BLaER1 (cell line): ENCODE data around the gene ZFP64.
A peak's percentile ranks its signal among the peaks of the same experiment; 100 is the strongest.

ENCODE experiments used
- H3K27ac ChIP-seq: shearing (Covaris generic); formaldehyde crosslinking; 2 replicates; pipeline ENCODE4 v1.8.1; 2022
- H3K27me3 ChIP-seq: shearing (Covaris generic); formaldehyde crosslinking; 2 replicates; pipeline ENCODE4 v1.8.1; 2022
- H3K36me3 ChIP-seq: shearing (Covaris generic); formaldehyde crosslinking; 2 replicates; pipeline ENCODE4 v1.8.1; 2022
- H3K4me1 ChIP-seq: shearing (Covaris generic); formaldehyde crosslinking; 2 replicates; pipeline ENCODE4 v1.8.1; 2022
- H3K4me2 ChIP-seq: shearing (Covaris generic); formaldehyde crosslinking; 2 replicates; pipeline ENCODE4 v1.8.1; 2022
- H3K4me3 ChIP-seq: shearing (Covaris generic); formaldehyde crosslinking; 2 replicates; pipeline ENCODE4 v1.8.1; 2022
- H3K9ac ChIP-seq: shearing (Covaris generic); formaldehyde crosslinking; 2 replicates; pipeline ENCODE4 v1.8.1; 2022
- H3K9me3 ChIP-seq: shearing (Covaris generic); formaldehyde crosslinking; 2 replicates; pipeline ENCODE4 v1.8.1; 2022
- H4K20me1 ChIP-seq: shearing (Covaris generic); formaldehyde crosslinking; 2 replicates; pipeline ENCODE4 v1.8.1; 2022
- Cebpa-rat ChIP-seq: shearing (Covaris generic); IDR thresholded peaks from 2 replicates; pipeline ENCODE4 v1.8.1; 2022

ZFP64 gene

DNA sequence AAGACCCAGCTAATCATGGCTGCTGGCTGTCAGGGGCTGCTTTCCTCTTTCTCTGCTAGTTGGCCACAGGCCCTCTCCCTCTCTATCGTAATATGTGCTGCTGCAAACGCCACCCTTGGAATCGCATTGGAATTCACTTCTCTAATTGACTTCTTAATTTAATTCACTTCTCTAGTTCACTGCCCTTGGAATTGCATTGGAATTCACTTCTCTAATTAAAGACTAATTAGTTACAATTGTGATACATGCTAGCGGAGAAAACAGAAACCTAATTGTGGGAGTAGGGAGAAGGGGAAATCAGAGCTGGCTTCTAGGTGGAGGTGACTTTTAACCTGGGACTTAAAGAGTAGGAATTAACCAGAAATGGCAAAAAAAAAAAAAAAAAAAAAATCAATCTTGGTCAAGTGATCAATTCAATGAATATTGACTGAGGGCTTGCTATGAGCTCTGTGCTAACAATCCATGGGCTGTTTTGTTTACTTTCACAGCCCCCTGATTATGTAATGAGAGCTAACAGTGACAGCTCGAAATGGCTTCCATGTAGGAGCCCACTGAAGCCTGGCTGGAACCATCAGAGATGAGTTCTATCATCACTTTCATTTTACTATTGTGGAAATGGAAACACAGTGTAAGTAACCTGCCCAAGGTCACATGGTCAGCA lies 11.3 kb downstream of the ZFP64 start:
- TF ChIP-seq Cebpa-rat, result no peak
- Histone ChIP-seq H3K4me1 (peaks cover 10% of the 10 kb centered on the region), H3K27me3 (no peaks in the 10 kb centered on the region), H3K36me3 (peaks cover 90% of the 10 kb centered on the region), H3K4me3 (no peak overlapping the region), H3K4me2 (peak overlapping the region; percentile 9; the same call in 1 of the 2 replicates), H3K9me3 (peaks cover 12% of the 10 kb centered on the region), H3K27ac (no peak overlapping the region), H3K9ac (no peak overlapping the region), H4K20me1 (no peaks in the 10 kb centered on the region)

DNA sequence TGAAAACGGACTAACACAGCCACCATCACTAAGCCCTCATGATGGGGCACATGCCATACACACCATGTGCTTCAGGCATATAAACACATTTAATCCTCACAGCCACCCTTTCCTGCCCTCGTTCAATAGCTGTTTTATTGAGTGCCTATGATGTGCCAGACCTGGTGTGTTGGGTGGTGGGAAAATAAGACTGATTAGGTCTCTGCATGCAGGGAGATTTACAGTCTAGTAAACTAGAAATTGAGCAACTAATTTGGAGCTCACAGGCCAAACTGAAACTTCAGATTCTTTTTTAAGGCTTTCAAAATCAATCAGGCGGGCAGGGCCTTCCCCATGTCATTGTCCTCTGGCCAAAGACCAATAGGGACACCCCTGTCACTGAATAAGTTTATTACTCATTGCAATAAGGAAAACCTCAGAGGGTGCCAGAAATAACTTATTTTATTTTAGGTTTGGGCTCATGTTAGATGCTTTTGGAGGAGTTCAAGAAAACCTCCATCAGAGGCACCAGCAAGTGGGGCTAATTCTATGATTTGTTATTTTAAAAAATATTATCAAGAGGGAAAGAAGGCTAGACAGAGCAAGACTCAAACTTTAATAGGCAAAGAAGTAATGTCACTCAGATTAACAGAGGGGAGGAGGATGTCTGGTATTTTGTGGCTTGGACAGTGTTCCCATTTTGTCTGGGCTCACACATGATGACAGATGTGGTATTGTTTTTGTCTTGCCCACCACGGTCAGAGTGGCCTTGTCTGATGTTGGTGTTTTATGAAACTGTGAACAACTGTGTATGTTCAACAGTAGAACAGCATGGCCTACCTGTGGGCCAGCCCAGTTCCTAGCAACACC lies 12.0 kb downstream of the ZFP64 start:
- Histone ChIP-seq H4K20me1 (no peaks in the 10 kb centered on the region), H3K27ac (no peak overlapping the region), H3K4me1 (peaks cover 10% of the 10 kb centered on the region), H3K4me2 (peak overlapping the region; percentile 9; the same call in 1 of the 2 replicates), H3K9me3 (peaks cover 12% of the 10 kb centered on the region), H3K4me3 (no peak overlapping the region), H3K9ac (no peak overlapping the region), H3K36me3 (peaks cover 87% of the 10 kb centered on the region), H3K27me3 (no peaks in the 10 kb centered on the region)
- TF ChIP-seq Cebpa-rat, result no peak

DNA sequence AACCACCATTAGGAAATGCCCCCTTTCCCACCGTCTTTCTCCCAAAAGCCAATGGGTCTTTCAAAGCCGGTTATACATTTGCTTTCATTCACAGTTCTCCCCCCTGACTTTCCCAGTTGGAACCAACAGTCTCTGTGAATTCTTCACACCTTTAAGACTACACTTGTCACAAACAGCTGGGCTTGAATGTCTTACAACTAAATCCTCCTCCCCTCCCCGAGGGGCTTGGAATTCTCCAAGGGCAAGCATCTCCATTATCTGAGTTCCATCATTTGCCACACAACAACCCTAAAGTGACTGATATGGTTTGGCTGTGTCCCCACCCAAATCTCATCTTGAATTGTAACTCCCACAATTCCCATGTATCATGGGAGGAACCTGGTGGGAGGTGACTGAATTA lies 12.9 kb downstream of the ZFP64 start:
- H3K36me3 ChIP-seq, result peaks cover 85% of the 10 kb centered on the region
- H4K20me1 ChIP-seq, result no peaks in the 10 kb centered on the region
- H3K27me3 ChIP-seq, result no peaks in the 10 kb centered on the region
- no peak overlapping the region for H3K4me3 ChIP-seq
- no peak overlapping the region for H3K9ac ChIP-seq
- TF ChIP-seq Cebpa-rat, result no peak
- H3K4me2 ChIP-seq, result no peak overlapping the region
- H3K4me1 ChIP-seq, result peaks cover 10% of the 10 kb centered on the region
- no peak overlapping the region for H3K27ac ChIP-seq
- H3K9me3 ChIP-seq, result peaks cover 12% of the 10 kb centered on the region

DNA sequence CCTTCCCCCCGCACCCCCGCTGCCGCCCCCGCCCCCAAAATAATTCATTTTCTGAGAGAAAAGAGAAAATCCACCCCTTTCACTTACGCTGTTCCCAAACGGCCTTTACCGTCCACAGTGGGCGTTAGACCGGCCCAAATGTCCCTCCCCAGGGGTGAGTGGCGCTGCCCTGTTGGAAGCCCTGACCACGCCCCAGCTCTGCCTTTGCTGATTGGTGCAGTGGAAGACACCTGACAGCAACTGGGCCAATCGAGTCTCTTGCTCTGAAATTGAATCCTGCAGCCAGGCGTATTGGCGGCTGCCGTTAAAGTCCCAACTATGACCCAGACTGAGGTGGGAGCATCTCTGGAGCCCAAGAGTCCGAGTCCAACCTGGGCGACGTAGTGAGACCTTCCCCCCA lies 15.7 kb downstream of the ZFP64 start:
- H3K9me3 ChIP-seq, result peaks cover 12% of the 10 kb centered on the region
- no peak overlapping the region for H3K4me3 ChIP-seq
- no peak overlapping the region for H3K9ac ChIP-seq
- no peaks in the 10 kb centered on the region for H3K27me3 ChIP-seq
- H3K4me2 ChIP-seq, result no peak overlapping the region
- H4K20me1 ChIP-seq, result no peaks in the 10 kb centered on the region
- no peak overlapping the region for H3K27ac ChIP-seq
- peaks cover 10% of the 10 kb centered on the region for H3K4me1 ChIP-seq
- H3K36me3 ChIP-seq, result peaks cover 84% of the 10 kb centered on the region
- TF ChIP-seq Cebpa-rat, result no peak

DNA sequence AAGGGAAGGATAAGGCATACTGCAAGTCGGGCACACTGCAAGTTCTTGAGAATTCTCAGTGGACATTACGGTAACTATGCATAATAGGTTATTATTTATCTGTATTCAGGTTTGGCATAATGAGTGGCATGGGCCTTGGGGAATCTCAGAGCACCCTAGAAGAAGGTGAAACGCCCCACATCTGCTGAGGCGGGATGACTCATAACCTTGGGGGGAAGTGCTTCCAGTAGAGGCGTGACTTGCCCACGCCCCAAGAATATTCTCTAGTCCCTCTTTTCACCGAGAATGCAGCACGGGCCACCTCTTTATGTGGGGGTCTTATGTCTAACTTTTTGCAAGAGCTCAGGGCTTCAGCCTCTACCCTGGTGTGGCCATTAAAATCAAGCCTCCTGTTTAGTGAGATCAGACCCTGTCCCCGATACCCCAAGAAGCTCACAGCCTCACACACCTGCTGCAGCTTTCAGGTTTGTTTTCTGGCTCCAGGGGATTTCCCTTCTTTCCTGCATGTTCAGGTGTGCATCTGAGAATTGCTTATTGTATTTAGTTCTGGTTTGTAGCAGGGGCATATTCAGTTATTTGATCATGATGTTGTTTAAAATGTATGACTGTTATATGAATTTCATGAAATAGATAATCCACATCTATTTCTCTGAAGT lies 19.1 kb downstream of the ZFP64 start:
- Histone ChIP-seq H3K9me3 (no peaks in the 10 kb centered on the region), H3K9ac (no peak overlapping the region), H3K27ac (no peak overlapping the region), H4K20me1 (0 out of 2 replicates have a peak, but pooled peaks cover 6% of the 10 kb centered on the region), H3K4me2 (no peak overlapping the region), H3K4me1 (peaks cover 21% of the 10 kb centered on the region), H3K4me3 (no peak overlapping the region), H3K27me3 (no peaks in the 10 kb centered on the region), H3K36me3 (peaks cover 71% of the 10 kb centered on the region)
- no peak for TF ChIP-seq Cebpa-rat

DNA sequence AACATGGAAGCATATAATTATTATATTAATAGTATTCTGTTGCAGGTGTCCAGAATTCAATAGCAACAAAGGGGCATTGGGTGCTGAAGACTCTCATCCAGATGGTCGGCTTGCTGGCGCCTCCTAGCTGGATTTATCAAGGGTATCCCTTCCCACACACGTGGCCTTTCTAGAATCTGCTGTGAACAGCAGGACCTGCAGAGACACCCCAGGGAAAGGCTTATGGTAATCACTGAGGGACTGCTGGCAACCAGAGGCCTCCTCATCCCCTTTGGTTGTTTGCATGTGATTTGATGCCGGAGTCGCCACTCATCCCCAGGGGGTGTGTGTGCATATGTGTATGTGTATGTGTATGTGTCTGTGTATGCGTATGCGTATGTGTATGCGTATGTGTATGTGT lies 20.6 kb downstream of the ZFP64 start:
- Histone ChIP-seq H3K27ac (no peak overlapping the region), H3K4me1 (peaks cover 22% of the 10 kb centered on the region), H4K20me1 (0 out of 2 replicates have a peak, but pooled peaks cover 6% of the 10 kb centered on the region)

DNA sequence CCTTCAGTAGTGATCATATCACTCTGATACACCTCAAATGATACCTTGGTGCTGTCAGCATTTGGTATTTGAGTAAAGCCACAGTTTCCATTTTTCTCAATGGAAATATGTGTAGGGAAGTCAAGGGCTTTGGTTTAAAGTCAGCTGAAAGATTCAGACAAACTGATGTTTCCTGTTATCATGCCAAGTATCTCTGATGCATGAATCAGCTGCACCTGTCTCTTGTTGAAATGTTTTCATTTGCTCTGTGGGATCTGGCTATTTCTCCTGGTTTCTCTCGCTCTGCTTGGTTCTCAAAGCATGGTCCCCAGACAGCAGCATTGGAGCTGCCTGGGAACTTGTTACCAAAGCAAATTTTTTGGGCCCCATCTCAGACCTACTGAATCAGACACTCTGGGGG lies 23.5 kb downstream of the ZFP64 start:
- Histone ChIP-seq H3K9ac (no peak overlapping the region), H3K27me3 (no peaks in the 10 kb centered on the region), H3K9me3 (peaks cover 17% of the 10 kb centered on the region), H3K4me3 (no peak overlapping the region), H3K27ac (no peak overlapping the region), H4K20me1 (0 out of 2 replicates have a peak, but pooled peaks cover 6% of the 10 kb centered on the region), H3K4me1 (peaks cover 22% of the 10 kb centered on the region), H3K36me3 (peaks cover 80% of the 10 kb centered on the region), H3K4me2 (peak overlapping the region; percentile 54)
- TF ChIP-seq Cebpa-rat, result no peak

More for the DNA sequence above, 20.6 kb downstream of the ZFP64 start:
- Histone ChIP-seq H3K9ac (no peak overlapping the region), H3K36me3 (peaks cover 75% of the 10 kb centered on the region), H3K4me2 (no peak overlapping the region), H3K27me3 (no peaks in the 10 kb centered on the region), H3K4me3 (no peak overlapping the region), H3K9me3 (peaks cover 11% of the 10 kb centered on the region)
- no peak for TF ChIP-seq Cebpa-rat

DNA sequence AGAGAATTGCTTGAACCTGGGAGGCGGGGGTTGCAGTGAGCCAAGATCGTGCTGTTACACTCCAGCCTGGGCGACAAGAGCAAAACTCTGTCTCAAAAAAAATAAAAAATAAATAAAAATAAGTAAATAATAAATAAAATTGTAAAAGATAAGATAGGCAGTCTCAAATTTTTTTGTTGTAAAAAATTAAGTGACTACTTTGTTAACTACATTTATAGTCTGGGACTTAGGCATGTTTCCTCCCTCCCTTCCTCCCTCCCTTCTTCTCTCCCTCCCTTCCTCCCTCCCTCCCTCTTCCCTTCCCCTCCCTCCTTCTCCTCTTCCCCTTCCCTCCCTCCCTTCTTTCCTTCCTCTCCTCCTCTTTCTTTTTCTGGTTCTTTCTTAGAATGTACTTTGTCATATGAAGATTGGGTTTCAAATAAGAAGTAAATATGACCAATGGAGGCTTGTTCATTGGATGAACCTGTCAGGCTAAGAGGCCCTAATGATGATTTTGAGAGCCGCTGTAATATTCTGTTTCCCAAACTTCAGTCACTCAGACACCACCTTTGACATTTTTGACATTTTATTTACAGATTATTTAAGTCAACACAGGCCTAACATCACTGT lies 24.2 kb downstream of the ZFP64 start:
- peaks cover 22% of the 10 kb centered on the region for H3K4me1 ChIP-seq
- H3K36me3 ChIP-seq, result peaks cover 80% of the 10 kb centered on the region
- H3K27ac ChIP-seq, result no peak overlapping the region
- no peak overlapping the region for H3K9ac ChIP-seq
- no peak for TF ChIP-seq Cebpa-rat
- peaks cover 17% of the 10 kb centered on the region for H3K9me3 ChIP-seq
- H3K4me2 ChIP-seq, result no peak overlapping the region
- no peaks in the 10 kb centered on the region for H3K27me3 ChIP-seq
- H3K4me3 ChIP-seq, result no peak overlapping the region
- 0 out of 2 replicates have a peak, but pooled peaks cover 6% of the 10 kb centered on the region for H4K20me1 ChIP-seq

DNA sequence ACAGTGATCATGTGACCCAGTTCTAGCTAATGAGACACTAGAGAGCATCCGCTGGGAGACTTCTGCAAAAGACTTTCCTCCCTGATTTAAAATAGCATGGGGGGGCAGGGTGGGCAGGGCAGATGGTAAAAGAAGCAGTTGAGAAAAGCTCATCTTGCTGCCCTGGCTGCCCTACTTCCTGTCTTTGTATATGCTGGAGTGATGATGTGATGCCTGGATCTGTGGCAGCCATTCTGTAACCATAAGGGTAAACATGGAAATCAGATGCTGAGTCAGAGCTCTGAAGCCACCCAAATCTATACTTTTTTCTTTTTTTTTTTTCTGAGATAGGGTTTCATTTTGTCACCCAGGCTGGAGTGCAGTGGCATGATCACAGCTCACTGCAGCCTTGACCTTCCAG lies 25.4 kb downstream of the ZFP64 start:
- H3K4me3 ChIP-seq, result no peak overlapping the region
- H3K9ac ChIP-seq, result no peak overlapping the region
- H3K27ac ChIP-seq, result no peak overlapping the region
- H3K4me2 ChIP-seq, result no peak overlapping the region
- no peaks in the 10 kb centered on the region for H3K27me3 ChIP-seq
- no peak for TF ChIP-seq Cebpa-rat
- H4K20me1 ChIP-seq, result 0 out of 2 replicates have a peak, but pooled peaks cover 6% of the 10 kb centered on the region
- H3K36me3 ChIP-seq, result peaks cover 81% of the 10 kb centered on the region
- H3K9me3 ChIP-seq, result peaks cover 17% of the 10 kb centered on the region
- H3K4me1 ChIP-seq, result peaks cover 22% of the 10 kb centered on the region
